ENCODE results near the gene KCNJ12. TPM values are rescaled to one million over a fixed set of nuclear protein-coding genes. Genes with fewer than 3 reads are reported as not detected.

The KCNJ12 gene
- total RNA-seq, 1 donor from 2014 or later = 0.56 TPM

DNA sequence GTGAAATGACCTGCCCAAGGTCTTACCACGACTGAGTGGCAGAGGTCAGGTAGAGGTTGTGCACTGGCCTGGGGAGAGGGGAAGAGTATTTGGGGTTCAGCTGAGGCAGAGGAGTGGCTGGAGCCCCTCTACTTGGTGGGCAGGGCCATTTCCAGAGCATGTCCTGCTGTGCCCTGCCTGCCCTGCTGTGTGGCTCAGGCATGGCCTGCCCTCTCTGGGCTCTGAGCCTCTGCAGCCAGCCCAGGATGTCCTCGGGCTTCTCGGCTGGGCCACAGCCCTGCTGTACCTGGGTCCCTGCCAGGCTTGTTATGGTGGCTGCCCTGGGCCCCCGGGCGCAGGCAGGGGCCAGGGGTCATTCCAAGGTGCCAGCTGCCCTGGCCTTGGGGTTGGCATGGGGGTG, 19.6 kb downstream of the KCNJ12 start:
- peaks cover 10% of the 10 kb centered on the region for H3K4me1 ChIP-seq
- H3K27me3 Mint-ChIP-seq (ENCODE audit: insufficient read depth, low read depth) = peaks cover 10% of the 10 kb centered on the region
- H3K27ac ChIP-seq = no peak overlapping the region
- peaks cover 25% of the 10 kb centered on the region for H3K4me1 Mint-ChIP-seq
- H3K36me3 ChIP-seq = no peaks in the 10 kb centered on the region
- no peaks in the 10 kb centered on the region for H3K36me3 Mint-ChIP-seq
- no peak overlapping the region for H3K9ac ChIP-seq
- H3K9me3 ChIP-seq (ENCODE audit: low read depth) = no peaks in the 10 kb centered on the region
- no peak for DNase-seq (ENCODE audit: low spot score)
- H3K4me3 ChIP-seq = no peak overlapping the region
- no peaks in the 10 kb centered on the region for H3F3A ChIP-seq (ENCODE audit: low read depth)
- H3K9me3 Mint-ChIP-seq = peaks cover 2% of the 10 kb centered on the region
- TF ChIP-seq EZH2phosphoT487 (IDR thresholded peaks at IDR 0.05) (no peak), EZH2 (IDR thresholded peaks at IDR 0.05) (no peak)
- TF ChIP-seq, protein P1, sequence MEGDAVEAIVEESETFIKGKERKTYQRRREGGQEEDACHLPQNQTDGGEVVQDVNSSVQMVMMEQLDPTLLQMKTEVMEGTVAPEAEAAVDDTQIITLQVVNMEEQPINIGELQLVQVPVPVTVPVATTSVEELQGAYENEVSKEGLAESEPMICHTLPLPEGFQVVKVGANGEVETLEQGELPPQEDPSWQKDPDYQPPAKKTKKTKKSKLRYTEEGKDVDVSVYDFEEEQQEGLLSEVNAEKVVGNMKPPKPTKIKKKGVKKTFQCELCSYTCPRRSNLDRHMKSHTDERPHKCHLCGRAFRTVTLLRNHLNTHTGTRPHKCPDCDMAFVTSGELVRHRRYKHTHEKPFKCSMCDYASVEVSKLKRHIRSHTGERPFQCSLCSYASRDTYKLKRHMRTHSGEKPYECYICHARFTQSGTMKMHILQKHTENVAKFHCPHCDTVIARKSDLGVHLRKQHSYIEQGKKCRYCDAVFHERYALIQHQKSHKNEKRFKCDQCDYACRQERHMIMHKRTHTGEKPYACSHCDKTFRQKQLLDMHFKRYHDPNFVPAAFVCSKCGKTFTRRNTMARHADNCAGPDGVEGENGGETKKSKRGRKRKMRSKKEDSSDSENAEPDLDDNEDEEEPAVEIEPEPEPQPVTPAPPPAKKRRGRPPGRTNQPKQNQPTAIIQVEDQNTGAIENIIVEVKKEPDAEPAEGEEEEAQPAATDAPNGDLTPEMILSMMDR (IDR thresholded peaks at IDR 0.05) = no peak
- no peak overlapping the region for H3K27ac Mint-ChIP-seq
- no peaks in the 10 kb centered on the region for H3K79me2 ChIP-seq (ENCODE audit: low read depth)
- H4K20me1 ChIP-seq (ENCODE audit: low read depth) = no peaks in the 10 kb centered on the region
- H2AFZ ChIP-seq (replicated peaks) = no peak overlapping the region
- H3K27me3 ChIP-seq = no peaks in the 10 kb centered on the region
- no peak overlapping the region for H3K4me2 ChIP-seq
- no peak overlapping the region for H3K4me3 Mint-ChIP-seq

DNA sequence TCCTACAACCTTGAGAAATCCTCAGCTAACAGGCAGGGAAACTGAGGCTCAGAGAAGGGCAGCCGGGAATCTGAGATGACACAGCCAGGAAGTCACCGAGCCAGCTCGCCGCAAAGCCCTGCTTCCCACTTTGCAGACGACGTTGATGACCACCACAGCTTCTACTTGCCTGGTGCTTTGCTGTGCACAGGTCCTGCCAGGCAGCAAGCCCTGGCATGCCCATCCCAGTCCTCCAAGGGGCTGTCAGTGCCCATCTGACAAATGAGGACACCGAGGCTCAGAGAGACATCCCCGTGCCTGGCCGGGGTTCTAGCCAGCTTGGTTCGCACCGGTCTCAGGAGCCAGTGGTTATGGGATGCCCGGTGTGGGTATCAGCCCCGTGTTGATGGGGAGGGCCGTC, 20.1 kb downstream of the KCNJ12 start:
- no peaks in the 10 kb centered on the region for H3K9me3 ChIP-seq (ENCODE audit: low read depth)
- no peak for DNase-seq (ENCODE audit: low spot score)
- Mint-ChIP-seq H3K27ac (no peak overlapping the region), H3K27me3 (ENCODE audit: insufficient read depth, low read depth) (peaks cover 10% of the 10 kb centered on the region), H3K4me3 (no peak overlapping the region), H3K4me1 (peaks cover 27% of the 10 kb centered on the region), H3K9me3 (peaks cover 2% of the 10 kb centered on the region), H3K36me3 (no peaks in the 10 kb centered on the region)
- no peak overlapping the region for H3K27ac ChIP-seq
- H3F3A ChIP-seq (ENCODE audit: low read depth) = no peaks in the 10 kb centered on the region
- H3K4me1 ChIP-seq = peaks cover 10% of the 10 kb centered on the region
- H3K27me3 ChIP-seq = no peaks in the 10 kb centered on the region
- no peak overlapping the region for H3K9ac ChIP-seq
- no peaks in the 10 kb centered on the region for H4K20me1 ChIP-seq (ENCODE audit: low read depth)
- no peak overlapping the region for H3K4me2 ChIP-seq
- no peak overlapping the region for H3K4me3 ChIP-seq
- no peaks in the 10 kb centered on the region for H3K36me3 ChIP-seq
- H2AFZ ChIP-seq (replicated peaks) = no peak overlapping the region
- no peaks in the 10 kb centered on the region for H3K79me2 ChIP-seq (ENCODE audit: low read depth)
- TF ChIP-seq EZH2phosphoT487 (IDR thresholded peaks at IDR 0.05) (no peak), EZH2 (IDR thresholded peaks at IDR 0.05) (no peak)
- TF ChIP-seq, protein P1 (IDR thresholded peaks at IDR 0.05) = no peak

DNA sequence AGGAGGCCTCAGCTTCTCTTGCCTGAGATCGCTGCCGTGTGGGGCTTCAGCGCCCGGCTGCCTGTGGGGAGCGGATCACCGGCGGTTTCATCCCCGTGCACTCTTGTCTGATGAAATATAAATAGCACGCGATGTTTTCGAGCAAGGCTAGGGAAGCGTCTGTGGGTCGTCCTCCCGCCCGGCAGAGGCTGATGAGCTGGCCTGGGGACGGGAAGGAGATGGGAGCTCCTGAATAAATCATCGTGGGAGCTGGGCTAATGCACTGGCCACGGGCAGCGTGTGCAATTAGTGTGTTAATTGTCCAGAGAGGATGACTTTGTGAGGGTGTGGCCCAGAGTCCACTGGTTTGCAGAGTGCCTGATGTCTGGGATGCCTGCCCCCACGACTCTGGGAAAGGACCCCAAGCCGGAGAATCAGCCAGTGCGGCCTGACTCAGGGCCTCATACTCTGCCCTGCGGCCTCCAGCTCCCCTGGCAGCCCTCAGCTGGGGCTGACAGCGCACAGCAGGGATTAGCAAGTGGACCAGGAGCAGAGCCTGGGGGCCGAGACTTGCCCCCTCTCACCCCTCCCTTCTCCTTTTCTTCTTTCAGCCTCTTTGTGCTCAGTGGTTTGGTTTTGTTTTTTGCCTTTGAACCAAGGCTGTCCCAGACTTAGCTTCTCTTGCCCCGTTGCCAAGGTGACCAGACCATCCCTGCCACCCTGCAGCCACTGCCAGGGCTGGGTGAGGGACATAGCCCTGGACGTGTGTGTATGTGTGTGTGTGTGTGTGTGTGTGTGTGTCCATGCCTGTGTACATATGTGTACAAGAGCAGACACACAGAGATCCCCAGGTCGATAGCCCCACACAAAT, 21.4 kb downstream of the KCNJ12 start:
- no peak overlapping the region for H3K27ac ChIP-seq
- TF ChIP-seq, protein P1 (IDR thresholded peaks at IDR 0.05) = no peak
- TF ChIP-seq EZH2 (IDR thresholded peaks at IDR 0.05) (no peak), EZH2phosphoT487 (IDR thresholded peaks at IDR 0.05) (no peak)
- H2AFZ ChIP-seq (replicated peaks) = no peak overlapping the region
- no peak overlapping the region for H3K4me2 ChIP-seq
- no peak overlapping the region for H3K9ac ChIP-seq
- H3K4me1 ChIP-seq = peaks cover 10% of the 10 kb centered on the region
- H3K27me3 Mint-ChIP-seq (ENCODE audit: insufficient read depth, low read depth) = peaks cover 10% of the 10 kb centered on the region
- no peaks in the 10 kb centered on the region for H4K20me1 ChIP-seq (ENCODE audit: low read depth)
- H3K4me1 Mint-ChIP-seq = peaks cover 33% of the 10 kb centered on the region
- no peak overlapping the region for H3K4me3 Mint-ChIP-seq
- H3K36me3 Mint-ChIP-seq = no peaks in the 10 kb centered on the region
- H3K27me3 ChIP-seq = no peaks in the 10 kb centered on the region
- H3K27ac Mint-ChIP-seq = peak overlapping the region; percentile 82
- H3K9me3 Mint-ChIP-seq = peaks cover 5% of the 10 kb centered on the region
- H3K36me3 ChIP-seq = no peaks in the 10 kb centered on the region
- H3K9me3 ChIP-seq (ENCODE audit: low read depth) = no peaks in the 10 kb centered on the region
- no peaks in the 10 kb centered on the region for H3K79me2 ChIP-seq (ENCODE audit: low read depth)
- H3F3A ChIP-seq (ENCODE audit: low read depth) = no peaks in the 10 kb centered on the region
- no peak for DNase-seq (ENCODE audit: low spot score)
- no peak overlapping the region for H3K4me3 ChIP-seq
